ENCODE data around the gene CC2D1A.
"Not testable (repeated sequence)": the region's sequence is repeated elsewhere in the genome, so short reads cannot be mapped to it uniquely, and the experiment has no call there.

The CC2D1A gene

DNA sequence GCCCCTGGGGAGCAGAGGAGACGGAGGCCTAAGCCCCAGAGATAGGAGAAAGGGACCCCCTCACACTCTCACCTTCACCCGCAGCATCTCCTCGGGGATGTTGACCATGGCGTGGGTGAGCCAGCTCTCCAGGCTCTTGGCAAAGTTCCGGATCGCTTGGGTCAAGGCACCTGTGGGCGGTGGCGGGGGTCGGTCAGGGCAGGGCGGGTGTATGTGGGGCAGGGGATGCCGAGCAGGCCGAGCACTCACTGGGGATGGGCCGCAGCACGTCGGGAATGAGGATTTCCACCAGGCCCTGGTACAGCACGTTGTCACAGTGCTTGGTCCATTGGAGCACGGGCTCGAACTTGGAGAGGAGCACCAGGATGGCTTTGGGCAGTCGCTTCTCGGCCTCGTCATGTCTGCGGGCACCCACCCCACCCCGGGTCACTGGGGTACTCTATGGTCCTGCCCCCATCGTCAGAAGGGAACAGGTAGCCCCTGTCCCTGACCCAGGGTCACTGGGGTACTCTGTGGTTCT is 59.4 kb downstream of the CC2D1A start:
- DNase-seq, result no peak

GRCh38 chr19:13965926-13966683 is 60.1 kb downstream of the CC2D1A start:
- DNase-seq, result no peak

GRCh38 chr19:13966684-13967128 is 60.7 kb downstream of the CC2D1A start:
- no peak for DNase-seq

GRCh38 chr19:13967206-13967605 is 61.2 kb downstream of the CC2D1A start:
- not testable (repeated sequence) for DNase-seq

DNA sequence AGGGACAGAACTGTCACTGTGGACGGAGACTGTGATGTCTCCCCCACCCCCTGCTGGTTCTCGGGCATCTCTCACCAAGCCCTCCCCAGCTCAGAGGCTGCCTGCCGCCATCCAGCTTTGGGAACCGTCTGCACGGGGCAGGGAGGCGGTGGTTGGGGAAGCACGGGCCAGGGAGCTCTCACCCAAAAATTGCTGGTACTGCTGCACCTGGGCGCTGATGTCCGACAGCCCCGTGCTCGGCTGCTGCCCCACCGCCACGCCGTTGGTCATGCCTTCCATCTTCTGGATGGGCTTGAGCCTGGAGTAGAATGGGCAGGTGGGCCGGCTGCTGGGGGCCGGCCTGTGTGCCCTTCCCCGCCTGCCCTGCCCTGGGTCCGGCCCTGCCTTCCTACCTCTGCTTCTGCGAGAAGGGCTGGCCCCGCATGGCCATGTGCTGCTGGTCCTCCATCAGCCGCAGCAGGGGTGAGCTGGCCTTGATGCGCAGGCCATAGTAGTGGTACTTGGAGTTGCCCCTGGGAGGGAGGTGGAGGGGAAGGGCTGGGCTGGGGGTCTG is 62.5 kb downstream of the CC2D1A start:
- DNase-seq, result no peak

DNA sequence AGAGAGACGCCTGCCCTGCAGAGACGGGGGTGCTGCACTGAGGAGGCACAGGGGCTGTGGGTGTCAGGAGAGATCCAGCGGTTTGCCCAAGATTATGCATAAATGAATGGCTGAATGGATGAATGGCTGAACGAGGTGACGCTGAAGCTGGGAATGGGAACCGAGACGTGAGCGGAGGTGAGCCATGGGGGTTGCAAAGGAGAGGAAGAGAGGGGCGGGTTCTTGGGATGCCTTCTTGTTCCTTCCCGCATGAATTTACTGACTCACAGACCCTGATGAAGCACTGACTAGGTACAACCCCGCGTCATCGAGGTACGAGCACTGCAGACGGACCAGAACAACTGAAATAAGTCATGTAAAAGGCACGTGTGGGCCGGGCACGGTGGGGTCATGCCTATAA is 63.0 kb downstream of the CC2D1A start:
- no peak for DNase-seq

- no peak for DNase-seq
Observed at GRCh38 chr19:13969897-13970296, 63.9 kb downstream of the CC2D1A start.

- not testable (repeated sequence) for DNase-seq
Observed at GRCh38 chr19:13971868-13972267, 65.9 kb downstream of the CC2D1A start.

- DNase-seq, result no peak
Observed at GRCh38 chr19:13972368-13973155, 66.6 kb downstream of the CC2D1A start.

GRCh38 chr19:13973479-13973878 is 67.5 kb downstream of the CC2D1A start:
- not testable (repeated sequence) for DNase-seq

- DNase-seq, result no peak
Observed at GRCh38 chr19:13974073-13974472, 68.1 kb downstream of the CC2D1A start.

DNA sequence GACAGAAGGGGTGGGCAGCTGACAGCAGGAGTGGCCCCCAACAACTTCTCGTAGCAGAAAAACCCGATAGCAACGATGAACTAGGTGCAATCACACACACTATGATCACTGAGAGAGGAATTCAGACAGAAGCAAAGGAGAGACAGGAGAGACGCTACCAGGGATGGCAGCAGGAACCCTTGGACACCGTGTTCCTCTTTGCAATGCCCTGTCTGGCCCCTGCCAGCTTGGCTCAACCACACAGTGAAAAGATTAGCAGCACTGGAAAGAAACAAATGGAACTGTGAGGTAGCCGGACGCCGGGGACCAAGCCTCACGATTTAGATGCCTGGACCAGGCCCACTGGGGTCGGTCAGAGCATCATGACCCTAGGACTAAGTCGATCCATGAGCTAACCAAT is 69.9 kb downstream of the CC2D1A start:
- DNase-seq, result no peak

- DNase-seq, result no peak
Observed at GRCh38 chr19:13976446-13976845, 70.4 kb downstream of the CC2D1A start.

DNA sequence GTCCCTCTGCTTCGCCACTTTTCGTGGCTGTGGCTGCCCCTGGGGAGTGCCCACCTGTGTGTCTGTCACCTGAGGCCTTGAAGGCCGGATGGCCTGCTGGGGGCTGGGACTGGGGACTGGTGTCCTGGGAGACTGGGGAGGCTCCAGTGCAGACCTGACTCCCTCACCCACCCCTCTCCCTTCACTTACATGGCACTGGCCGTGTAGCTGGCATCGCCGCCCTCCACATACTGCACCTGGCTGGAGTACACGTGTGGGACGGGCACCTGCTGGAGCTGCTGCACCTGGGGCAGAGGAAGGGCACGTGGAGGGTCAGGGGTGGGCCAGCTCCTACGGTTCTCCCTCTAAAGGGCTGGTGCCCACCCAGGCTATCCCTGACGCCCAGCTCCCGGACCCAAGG is 71.8 kb downstream of the CC2D1A start:
- DNase-seq, result no peak

DNA sequence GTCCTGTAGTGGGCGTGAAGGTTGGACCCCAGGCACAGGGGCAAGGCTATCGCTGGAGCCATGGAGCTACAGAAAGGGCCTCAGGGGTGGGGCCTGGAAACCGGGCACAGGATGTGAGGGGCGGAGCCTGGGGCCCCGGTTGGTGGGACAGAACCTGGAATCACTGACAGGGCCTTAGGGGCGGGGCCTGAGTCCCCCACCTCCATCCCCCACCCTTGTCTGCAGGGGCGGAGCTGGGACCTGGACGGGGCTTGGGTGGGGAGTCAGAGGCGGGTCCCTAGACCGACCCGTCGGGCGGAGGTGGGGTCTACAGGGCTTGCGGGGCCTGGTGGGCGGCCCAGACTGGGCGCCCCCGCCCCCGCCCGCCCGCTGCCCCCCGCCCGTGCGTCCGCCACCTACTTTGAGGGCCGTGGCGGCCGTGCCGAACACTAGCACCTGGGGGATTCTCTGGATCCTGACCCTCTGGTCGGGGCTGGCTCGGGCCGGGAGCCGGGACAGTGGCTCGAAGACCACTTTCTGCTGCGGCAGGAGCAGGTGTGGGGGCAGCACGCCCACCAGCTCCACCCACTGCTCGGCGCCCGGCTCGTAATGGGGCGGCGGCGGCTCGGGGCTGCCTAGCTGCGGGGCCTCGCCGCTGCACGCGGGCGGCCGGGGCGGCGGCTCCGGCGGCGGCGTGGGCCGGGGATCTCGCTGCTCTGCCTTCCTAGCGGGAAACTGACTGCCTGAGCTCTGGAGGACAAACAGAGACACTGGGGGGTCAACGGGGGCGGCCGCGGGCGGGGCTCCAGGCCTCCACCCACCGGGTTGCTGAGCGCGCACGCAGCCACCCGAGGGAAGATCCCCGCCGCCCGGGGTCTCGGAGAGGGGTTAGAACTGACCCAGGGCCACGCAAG is 72.6 kb downstream of the CC2D1A start:
- DNase-seq, result no peak

- no peak for DNase-seq
Observed at GRCh38 chr19:13979244-13979615, 73.2 kb downstream of the CC2D1A start.

DNA sequence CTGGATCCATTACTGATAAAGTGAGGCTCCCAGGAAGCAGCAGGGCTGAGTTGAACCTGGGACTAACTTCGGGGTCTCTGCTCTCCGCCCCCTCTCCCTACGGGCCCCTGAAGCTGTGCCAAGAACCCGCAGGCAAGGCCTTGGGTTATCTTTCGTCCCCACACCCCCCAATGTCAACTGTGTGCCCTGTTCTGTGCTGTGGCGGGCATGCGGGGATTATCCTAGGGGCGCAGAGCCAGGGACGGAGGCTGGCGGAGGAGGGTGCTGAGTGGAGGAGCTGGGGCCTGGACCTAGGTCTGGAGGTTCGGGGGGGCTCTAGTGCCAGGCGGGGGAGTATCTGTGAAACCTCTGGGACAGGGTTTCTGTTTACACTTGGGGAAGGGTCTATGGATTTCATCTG is 73.7 kb downstream of the CC2D1A start:
- no peak for DNase-seq

GRCh38 chr19:13980340-13980739 is 74.3 kb downstream of the CC2D1A start:
- no peak for DNase-seq

Data from NCI-H345 (cell line).